Stimulated activated CD4-positive, alpha-beta T cell treated with anti-CD3 and anti-CD28 coated beads, TNF-alpha, amount 100 ng/mL, for 24 hours (primary cell): ENCODE measurements around the gene ABLIM2.
"Not testable (repeated sequence)": the region's sequence is repeated elsewhere in the genome, so short reads cannot be mapped to it uniquely, and the experiment has no call there.

Experiments used
- DNase-seq, 3 experiments: peaks; one replicate each; pipeline ENCODE4 v3.0.0-alpha.2; 2020; ENCODE audit warnings: low read depth in 3 of 3

ABLIM2 gene

DNA sequence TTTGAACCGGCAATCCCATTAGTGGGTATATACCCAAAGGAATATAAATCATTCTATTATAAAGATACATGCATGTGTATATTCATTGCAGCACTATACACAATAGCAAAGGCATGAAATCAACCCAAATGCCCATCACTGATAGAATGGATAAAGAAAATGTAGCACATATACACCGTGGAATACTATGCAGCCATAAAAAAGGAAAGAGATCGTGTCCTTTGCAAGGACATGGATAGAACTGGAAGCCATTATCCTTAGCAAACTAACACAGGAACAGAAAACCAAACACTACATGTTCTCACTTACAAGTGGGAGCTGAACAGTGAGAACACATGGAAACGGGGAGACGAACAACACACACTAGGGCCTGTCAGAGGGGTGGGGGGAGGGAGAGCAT, 18.9 kb downstream of the ABLIM2 start:
- not testable (repeated sequence) for DNase-seq

DNA sequence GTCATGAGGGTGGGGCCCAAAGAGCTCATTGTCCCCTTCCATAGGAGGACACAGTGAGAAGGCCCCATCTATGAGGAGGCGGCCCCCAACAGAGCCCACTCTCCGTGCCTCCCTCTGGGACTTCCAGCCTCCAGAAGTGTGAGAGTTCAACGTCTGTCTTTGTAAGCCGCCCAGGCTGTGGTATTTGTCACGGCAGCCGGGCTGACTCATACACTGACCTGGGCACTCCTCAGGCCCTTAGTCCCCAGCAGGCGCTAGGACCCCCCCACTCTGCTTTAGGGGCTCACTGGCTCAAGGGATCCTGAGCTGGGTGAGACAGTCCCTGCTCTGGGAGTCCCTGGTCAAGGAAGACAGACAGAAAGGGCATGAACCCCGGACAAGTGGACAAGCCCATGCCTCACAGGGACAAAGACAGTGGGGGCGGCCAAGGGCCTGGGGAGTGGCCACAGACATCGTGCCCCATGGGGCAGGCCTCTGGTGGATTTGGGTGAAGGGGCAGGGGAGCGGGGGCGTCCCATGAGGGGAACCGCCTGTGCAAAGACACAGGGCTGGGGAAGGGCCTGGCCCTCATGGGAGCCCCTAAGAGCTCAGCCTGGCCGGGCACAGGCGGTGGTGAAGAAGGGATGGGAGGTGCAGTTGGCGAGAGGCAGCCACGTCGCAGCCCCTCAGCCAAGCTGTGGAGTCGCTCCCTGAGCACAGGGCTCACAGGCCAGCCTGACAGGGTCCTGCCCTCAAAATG, 21.5 kb downstream of the ABLIM2 start:
- no peak for DNase-seq

DNA sequence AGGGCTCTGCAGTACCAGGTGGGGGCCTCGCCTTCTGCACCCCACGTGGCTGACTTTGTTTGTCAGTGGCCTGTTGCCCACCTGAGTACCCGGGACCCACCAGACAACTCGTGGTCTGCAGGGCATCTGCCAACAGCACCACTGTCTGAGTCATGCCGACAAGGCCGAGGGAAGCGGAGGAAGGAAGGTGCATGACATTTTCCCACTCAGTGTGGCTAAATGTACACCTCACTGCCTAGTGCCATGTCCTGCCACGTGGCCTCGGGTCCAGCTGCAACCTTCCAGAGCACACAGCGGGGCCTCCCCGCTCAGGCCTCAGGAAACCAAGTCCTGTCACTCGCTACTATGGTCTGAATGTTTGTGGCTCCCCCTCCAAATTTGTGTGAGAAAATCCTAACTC, 22.1 kb downstream of the ABLIM2 start:
- no peak for DNase-seq

DNA sequence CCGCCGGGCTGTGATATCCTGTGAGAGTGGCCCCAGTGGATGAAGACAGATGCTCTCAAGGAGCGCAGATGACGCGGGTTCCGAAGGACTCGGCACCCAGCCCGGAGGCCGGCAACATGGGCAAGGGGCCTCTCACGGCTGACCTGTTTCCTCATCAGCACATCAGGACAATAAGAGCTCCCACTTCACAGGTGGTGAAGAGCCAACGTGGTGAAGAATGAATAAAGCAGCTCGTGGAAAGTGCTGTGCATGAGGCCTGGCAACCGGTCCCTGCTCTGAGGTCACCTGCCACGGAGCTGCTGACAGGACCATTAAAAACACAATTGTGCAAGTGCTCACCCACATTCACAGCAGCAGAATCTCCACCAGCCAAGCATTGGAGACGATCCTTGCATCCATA, 22.9 kb downstream of the ABLIM2 start:
- no peak for DNase-seq

DNA sequence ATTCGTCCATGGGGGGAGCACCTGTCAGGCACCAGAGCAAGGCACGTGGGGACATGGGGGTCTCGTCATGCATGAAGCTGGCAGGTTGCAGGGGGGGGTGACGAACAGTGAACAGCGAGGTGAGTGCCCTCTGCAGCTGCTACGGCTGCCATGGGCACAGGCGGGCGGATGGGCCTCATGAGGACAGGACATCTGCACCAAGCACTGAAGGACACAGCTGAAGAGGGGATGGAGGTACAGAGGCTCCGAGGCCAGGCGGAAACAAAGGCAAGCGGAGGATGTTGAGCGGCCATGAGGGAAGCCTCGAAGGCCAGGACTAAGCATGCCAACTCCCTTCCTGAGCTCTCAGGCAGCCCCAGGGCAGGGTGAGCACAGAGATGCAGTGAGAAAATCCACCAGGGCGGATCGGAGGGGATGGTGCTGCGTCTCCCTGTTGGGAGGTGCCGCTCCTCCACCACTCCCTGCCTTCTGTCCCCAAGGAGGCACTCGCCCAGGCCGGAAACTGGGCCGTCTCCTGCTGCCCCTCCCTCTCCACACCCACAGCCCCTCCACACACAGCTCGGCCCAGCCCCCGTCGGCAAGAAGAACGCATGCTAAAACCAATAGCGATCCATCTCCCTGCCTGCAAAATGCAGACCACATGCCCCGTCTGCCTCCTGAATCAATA, 24.6 kb downstream of the ABLIM2 start:
- no peak for DNase-seq

DNA sequence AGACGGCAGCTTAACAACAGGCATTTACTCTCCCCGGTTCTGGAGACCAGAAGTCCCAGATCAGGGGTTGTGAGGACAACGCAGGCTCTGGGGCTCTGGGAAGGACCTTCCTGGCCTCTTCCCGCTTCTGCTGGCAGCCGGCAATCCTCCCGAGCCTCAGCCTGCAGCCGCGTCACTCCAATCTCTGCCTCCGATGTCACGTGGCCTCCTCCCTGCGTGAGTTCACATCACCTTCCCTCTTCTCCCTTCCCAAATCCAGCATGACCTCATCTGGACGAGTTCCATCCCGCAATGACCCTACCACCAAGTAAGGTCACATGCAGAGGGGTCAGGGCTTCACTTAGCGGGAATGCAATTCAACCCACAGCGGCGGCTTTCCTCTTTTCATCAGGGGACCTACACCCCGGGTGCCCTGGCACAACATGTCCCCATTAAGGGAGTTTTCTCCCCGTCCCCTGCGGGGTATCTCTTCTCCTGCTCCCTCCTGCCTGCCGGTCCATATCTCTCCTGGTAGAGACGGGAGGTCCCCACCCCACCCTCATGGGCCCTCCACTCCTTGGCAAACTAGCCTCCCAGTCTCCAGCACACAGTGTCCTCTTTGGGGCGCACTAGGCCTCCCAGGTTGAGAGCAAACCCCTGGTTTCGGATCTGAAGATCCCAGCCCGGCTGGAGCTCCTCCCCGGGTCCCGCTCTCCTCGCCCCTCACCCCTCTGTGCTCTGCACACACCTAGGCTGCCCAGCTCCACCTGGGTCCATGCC, 25.5 kb downstream of the ABLIM2 start:
- DNase-seq: no peak

DNA sequence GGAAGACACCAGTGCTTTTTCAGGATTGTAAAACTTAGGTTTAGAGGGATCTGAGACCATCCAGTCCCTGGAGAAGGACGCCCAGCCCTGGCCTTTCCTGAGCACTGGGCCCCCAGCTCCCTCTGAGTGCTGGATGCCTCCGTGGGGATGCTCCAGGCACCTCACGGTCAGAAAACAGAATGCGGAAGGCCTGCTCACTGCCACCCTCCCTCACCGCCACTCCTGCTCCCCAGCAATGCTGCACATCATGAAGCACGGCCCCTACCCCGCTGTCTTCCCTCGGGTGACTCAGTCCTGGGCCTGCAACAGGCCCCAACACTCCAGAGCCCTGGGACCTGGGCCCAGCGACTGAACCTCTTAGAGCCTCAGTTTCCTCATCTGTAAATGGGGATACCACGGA, 26.2 kb downstream of the ABLIM2 start:
- DNase-seq: no peak

DNA sequence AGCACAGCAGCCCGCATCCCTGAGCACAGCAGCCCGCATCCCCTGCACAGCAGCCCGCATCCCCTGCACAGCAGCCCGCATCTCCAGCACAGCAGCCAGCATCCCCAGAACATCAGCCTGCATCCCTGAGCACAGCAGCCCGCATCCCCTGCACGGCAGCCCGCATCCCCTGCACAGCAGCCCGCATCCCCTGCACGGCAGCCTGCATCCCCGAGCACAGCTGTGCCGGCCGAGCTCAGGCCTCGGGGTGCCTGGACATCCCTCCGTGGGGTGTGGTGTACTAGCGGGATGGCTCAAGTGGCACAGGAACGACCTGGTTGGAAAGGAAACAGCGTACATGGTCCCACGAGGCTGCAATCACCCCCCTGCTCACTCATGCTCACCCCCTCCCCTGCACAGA, 26.8 kb downstream of the ABLIM2 start:
- DNase-seq: no peak

DNA sequence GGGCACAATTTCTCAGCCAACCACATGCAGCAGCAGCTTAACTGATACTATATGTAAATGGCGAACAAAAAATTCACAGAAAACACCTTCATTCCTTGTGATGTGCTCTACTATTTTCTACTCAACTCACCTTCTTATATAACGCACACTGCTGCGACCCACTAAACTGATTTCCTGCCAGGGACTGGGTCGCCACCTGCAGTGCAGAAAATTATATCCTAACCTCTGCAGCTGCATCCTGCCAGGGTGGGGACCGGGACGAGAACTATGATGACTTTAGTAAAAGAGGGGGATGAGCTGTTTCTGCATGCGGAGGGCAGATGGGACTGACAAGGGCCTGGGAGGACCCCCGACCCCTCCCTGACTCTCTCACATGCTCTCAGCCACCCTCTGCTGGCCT, 27.4 kb downstream of the ABLIM2 start:
- no peak for DNase-seq

DNA sequence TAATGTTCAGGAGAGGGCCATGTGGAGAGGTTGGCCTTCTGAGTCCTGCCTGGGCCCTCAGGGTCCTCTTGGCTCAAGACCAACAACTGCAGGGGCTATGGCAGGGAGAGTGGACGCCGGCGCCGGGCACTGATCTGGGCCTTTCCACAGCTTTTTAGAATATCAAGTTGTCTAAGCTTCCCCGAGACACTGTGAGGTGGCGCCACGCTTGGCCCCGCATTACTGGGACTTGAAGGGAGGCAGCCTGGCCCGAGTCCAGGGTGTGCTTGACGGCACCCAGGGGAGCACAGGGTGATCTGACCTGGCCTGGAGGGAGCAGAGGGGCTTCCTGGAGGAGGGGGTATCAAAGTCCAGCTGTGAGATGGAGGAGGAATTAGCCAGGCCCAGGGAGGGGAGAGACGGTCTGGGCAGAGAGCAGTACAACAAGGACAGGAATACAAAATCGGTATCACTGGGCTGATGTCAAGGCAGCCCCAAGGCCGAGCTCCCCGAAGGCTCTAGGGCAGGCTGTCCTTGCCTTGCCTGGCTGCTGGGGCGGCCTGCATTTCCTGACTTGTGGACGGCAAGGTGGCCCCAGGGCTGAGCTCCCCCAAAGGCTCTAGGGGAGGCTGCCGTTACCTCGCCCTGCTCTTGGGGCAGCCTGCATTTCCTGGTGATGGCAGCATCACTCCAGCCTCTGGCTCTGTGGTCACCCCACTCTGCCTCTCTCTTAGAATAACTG, 28.1 kb downstream of the ABLIM2 start:
- no peak for DNase-seq

DNA sequence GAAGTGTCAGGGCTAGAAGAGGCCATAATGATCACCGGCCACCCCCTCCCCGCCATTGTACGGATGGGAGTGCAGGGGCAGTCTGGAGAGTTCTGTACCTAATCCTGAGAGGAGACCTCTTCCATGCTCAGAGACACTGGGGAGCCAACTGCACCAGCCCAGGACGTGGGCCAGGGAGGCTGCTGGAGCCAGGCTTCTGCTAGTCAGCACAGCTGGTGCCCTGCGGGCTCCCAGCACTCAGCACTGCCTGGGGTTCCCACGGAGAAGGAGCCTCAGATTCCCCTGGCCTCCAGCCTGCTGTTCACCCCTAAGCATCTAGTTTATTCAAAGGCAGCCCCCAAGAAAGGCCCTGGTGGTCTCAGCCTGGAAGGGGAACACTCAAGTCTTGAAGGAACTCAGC, 28.8 kb downstream of the ABLIM2 start:
- no peak for DNase-seq

DNA sequence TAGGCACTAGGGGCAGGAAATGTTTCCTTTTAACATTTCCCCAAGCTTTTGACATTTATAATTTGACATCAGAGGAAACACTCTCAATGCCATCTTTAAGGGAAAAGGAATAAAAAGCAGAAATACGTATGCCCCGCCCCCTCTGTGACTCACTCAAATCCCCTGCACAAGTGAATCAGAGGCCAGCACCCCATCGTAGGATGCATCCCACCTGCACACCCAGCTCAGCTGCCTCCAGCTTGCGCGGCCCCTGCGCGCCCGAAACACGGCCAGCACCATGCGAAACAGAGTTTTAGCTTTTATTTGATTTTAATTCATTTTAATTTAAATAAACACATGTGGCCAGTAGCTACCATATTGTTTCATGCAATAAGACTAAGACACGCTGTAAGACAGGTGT, 29.5 kb downstream of the ABLIM2 start:
- no peak for DNase-seq

DNA sequence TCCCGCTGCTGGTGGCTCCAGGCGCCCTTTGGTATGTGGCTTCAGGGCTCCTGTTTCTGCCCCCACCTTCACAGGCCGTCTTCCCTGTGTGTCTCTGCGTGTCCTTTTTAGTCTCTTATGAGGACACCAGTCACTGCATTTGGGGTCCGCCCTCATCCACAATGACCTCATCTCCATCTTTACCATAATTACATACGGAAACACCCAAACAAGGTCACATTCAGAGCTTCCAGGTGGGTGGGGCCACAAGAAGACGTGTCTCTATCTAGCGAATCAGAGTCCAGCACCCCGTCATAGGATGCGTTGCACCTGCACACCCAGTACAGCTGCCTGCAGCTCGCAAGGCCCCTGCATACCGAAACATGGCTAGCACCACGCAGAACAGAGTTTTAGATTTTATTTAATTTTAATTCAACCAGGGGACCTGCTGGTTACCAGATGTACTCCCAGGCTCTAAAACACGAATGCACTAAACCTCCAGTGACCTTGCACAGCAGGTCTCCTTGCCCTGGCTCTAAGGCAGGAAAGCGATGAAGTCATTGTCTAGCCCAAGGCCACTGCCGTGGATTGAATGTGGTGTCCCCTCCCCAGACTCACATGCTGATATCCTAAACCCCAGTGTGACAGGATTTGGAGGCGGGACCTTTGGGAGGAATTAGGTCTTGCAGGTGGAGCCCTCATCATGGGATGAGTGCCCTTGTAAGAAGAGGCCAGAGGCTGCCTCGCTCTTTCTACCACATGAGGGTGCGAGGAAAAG, 30.3 kb downstream of the ABLIM2 start:
- DNase-seq: no peak

DNA sequence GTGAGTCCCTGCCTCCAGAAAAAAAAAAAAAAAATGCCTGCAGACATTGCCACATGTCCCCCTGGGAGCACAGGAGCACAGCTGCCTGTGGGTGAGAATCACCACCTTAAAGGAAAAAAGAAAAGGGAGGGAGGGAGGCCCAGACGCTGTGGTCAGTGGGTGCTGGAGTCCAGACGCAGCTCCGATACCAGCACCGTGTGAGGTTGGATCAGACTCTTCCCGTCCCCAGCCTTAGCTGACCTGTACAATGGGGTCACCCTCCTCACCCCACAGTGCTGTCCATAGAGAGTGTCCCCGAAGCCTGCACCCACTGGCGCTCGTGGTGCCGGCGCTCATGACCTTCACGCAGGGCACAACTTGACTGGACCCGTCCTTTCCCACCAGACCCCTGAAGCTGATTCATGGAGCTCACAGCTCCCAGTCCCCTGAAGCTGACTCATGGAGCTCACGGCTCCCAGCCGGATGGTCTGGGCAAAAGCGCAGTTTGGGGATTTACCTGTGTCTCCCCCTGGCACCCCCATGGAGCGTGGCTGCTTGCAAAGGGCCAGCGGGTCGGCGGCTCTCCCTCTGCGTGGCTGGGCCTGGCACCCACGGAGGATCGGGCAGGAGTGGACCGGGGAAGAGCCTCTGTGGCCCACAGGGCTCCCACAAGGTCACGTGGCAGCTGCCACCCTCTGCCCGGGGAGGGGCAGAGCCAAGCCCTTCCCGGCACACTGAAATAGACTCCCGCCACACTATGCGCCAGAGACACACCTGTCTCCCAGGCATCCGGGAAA, 31.4 kb downstream of the ABLIM2 start:
- no peak for DNase-seq

DNA sequence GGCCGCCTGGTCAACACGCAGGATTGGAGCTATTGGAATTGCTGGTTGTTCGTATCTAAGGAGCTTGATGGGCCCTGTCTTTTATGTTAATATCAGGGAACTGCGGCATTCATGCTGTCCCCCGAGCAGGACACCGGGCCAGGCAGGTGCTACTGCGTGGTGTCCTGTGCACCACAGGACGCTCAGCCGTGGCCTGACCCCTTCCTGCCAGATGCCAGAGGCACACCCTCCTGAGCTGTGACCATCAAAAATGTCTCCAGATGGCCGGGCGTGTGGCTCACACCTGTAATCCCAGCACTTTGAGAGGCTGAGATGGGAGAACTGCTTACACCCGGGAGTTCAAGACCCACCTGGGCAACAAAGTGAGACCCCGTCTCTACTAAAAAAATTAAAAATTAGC, 32.1 kb downstream of the ABLIM2 start:
- no peak for DNase-seq

DNA sequence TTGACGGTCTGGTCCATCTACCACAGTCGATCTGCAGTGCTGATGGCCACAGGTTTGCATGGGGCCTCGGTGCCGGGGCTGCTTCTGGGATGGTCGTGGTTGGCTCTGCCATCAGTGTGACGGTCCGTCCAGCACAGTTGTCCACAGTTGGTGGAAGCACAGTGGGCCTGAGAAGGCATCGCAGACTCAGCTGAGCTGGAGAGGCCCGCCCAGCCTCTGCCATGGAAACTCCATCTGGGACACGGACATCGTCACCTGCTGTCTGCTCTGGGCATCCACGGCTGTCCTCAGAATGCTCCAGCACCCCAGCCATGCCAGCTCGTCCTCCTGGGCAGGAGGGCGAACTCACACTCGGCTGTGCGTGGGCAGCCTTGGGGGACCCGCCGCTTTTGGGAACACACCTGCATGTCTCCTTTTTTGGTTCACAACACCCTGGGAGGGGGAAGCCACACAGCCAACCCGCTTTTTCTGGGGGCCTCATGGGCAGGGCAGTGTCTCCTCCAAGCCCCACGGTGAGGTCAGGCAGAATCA, 33.0 kb downstream of the ABLIM2 start:
- no peak for DNase-seq

DNA sequence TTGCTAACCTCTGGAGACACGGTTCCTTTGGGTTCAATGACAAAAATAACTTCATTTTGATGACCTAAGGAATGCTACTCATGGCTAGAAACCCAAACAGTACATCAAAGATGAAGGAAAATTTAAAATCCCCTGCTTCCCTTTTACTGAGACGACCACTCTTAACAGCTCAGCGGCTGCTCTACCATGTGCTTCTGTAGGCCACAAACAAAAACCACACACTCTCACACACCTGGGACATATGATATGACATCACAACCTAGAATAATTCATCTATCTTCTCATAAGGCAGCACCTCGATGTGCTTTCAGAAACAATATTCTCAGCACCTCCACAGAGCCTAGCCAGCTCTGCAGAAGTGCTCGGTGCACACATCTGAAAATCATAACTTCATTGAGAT, 34.7 kb downstream of the ABLIM2 start:
- no peak for DNase-seq

DNA sequence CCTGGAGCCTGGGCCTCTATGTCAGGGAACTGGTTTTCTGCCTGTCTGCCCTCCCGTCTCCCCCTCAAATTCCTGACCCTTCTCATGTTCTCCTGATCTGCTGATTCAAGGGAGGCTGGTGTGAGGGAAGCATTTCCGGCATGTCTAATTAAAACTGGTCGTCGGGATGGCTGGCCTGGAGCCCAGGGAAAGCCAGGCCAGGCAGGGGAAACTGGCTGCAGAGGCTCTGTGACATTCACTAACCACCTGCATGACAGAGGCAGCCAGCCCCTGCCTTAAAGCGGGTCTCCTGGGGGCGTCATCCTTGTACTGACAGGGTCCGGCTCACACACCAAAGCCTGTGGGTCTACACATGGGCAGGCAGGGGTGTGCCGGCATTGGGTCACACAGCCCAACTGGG, 35.2 kb downstream of the ABLIM2 start:
- no peak for DNase-seq

DNA sequence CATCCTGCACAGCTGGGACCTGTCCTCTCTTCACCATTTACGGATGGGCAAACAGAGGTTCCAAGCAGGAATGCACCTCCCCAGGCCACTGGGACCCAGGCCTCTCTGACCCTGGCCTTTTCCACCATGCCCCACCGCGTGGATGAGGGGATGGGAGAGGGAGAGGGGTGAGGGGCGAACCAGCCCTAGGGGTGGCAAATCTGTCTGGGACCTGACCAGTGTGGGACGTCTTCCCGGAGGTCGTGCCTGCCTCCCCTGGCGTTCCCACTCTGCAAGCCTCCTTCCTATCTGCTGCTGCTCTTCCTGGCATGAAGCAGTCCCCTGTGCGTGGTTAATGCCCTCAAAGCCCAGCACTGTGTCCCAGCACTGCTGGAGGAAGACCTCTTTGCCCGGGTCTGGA, 35.9 kb downstream of the ABLIM2 start:
- no peak for DNase-seq

DNA sequence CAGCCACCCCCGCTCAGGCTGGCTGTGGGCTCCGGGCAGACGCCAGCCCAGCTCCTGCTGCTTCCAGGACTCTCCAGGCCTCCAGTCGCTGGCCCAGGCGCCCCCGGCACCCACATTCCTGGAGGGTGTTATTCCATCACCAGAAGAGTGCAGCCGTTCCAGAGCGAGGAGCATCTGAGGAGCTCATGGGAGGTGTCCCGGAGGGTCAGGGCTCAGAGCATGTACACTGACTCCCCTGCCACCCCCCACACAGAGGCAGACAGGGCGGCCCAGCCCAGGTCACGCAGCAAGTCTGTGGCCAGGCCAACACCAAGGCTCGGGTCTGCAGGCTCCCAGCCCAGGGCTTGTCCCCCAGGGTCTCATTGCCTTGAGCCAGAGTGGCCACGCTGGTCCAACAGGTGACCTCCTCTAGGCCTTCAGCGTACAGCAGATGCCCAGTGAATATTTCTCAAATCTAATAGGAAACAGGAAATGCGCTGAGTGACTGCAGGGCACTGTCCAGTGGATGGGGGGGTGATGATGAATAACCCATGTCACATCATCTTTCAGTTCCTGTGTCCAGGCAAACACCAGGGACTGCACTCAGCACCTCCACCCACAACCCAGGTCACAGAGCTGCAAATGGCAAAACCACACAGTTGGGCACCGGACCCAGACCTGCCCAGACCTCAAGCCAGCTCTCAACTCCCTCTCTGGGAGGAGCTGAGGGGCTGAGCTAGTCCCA, 37.2 kb downstream of the ABLIM2 start:
- DNase-seq: no peak
